T-helper 2 cell treated with Interferon-gamma antibody and Interleukin-4, amounts not matched to agents 5 μg/mL and 100 μg/mL, for 36 hours (primary cell): ENCODE data around the gene GRM7.

Experiments used
- DNase-seq: peaks from one replicate; pipeline ENCODE4 v3.0.0; 2021; ENCODE audit warnings: low spot score
- H3K27ac Mint-ChIP-seq: one replicate; pipeline ENCODE4 v1.8.0; 2021; ENCODE audit warnings: mild to moderate bottlenecking, mixed read lengths
- H3K27me3 Mint-ChIP-seq: one replicate; pipeline ENCODE4 v1.8.0; 2021; ENCODE audit warnings: low read depth, mixed read lengths
- H3K36me3 Mint-ChIP-seq: one replicate; pipeline ENCODE4 v1.8.0; 2021; ENCODE audit warnings: low read depth, mixed read lengths
- H3K4me1 Mint-ChIP-seq: one replicate; pipeline ENCODE4 v1.8.0; 2021; ENCODE audit warnings: low read depth, mixed read lengths
- H3K4me3 Mint-ChIP-seq: one replicate; pipeline ENCODE4 v1.8.0; 2022; ENCODE audit warnings: mild to moderate bottlenecking, moderate library complexity, mixed read lengths
- H3K9me3 Mint-ChIP-seq: one replicate; pipeline ENCODE4 v1.8.0; 2021; ENCODE audit warnings: mixed read lengths

Gene GRM7

DNA sequence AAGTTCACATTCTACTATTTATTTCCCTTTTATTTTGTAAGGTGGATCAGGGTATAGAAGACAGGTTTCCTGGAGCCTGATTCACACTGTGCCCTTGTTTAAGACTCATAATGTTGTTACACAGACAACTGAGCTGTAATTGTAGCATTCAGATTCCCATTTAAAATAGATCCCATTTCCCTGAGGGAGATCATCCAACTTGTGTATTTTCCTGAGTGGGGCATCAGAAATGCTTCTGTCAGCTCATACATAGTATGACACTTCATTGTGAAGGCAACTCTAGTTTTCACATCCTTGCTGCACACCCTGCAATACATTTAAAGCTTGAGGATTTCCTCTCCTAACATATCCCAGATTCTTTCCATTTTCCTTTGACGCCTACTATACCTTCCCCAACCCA lies 659.7 kb downstream of the GRM7 start:
- no peak for DNase-seq
- Mint-ChIP-seq H3K27me3 (no peaks in the 10 kb centered on the region), H3K9me3 (peaks cover 15% of the 10 kb centered on the region), H3K27ac (no peak overlapping the region), H3K4me1 (no peaks in the 10 kb centered on the region), H3K4me3 (no peak overlapping the region), H3K36me3 (no peaks in the 10 kb centered on the region)

DNA sequence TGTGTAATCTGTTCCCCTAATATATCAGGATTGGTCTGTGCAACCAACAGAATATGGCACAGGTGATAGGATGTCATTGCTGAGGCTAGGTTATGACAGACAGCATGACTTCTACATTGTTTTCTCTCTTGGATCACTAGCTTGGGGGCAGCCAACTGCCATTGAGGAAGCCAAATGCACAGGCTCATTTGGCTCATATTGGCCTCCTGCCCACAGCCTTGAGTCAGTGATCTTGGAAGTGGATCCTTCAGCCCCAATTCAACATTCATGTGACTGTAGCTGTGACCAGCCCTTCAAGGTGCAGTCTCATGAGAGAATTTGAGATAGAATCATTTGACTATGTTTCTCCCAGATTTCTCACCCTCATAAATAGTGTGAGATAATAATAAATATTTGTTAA lies 675.6 kb downstream of the GRM7 start:
- no peak for DNase-seq
- no peaks in the 10 kb centered on the region for H3K4me1 Mint-ChIP-seq
- no peaks in the 10 kb centered on the region for H3K36me3 Mint-ChIP-seq
- no peaks in the 10 kb centered on the region for H3K27me3 Mint-ChIP-seq
- no peak overlapping the region for H3K27ac Mint-ChIP-seq
- H3K4me3 Mint-ChIP-seq = no peak overlapping the region
- H3K9me3 Mint-ChIP-seq = no peaks in the 10 kb centered on the region

DNA sequence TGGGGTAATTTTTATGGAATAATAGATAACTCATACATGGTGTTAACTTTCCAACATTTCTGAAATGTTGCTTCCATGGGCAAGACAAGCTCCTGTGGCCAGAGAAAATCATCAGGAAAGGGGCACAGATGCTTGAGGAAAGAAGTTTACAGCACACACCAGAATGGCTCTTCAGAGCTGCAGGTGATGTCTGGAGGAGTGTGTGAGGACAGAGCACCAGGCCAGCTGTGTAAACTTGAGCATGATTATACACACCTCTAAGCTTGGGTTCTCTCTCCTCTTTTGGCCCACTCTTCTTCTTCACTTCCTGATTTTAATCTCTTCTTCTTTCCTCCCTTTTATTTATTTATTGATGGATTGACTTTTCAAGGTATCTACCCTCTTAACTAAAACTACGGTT lies 676.0 kb downstream of the GRM7 start:
- H3K27ac Mint-ChIP-seq = no peak overlapping the region
- H3K4me1 Mint-ChIP-seq = no peaks in the 10 kb centered on the region
- no peaks in the 10 kb centered on the region for H3K36me3 Mint-ChIP-seq
- no peak overlapping the region for H3K4me3 Mint-ChIP-seq
- H3K9me3 Mint-ChIP-seq = no peaks in the 10 kb centered on the region
- no peaks in the 10 kb centered on the region for H3K27me3 Mint-ChIP-seq
- DNase-seq = no peak

DNA sequence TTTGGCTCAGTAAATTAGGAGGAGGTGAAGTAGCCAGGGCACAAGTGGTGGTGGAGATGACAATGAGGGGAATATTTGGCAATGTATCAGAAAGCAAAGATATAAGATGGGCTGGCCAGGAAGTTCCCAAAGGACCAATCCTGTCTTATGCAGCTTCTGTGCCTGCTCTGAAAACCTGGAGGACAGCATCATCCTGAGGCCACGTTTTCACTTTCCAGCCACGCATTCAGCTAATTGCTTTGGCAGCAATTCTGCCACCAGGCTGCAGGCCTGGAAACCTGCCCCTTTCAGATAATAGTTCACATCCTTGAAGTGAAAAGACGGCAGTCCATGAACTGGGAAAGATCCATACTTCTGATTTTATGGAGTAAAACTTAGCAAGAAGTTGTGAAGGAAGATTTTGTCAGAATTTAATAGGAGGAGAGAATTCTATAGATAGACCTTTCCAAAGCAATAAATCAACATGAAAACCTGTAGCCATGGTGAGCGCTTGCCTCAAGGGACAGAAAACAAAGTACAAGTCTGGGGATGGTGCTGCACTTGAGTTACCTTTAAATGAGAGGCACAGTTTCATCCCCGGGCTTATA lies 682.5 kb downstream of the GRM7 start:
- DNase-seq = no peak
- H3K27ac Mint-ChIP-seq = no peak overlapping the region
- H3K4me1 Mint-ChIP-seq = no peaks in the 10 kb centered on the region
- no peaks in the 10 kb centered on the region for H3K36me3 Mint-ChIP-seq
- H3K4me3 Mint-ChIP-seq = no peak overlapping the region
- H3K27me3 Mint-ChIP-seq = no peaks in the 10 kb centered on the region
- no peaks in the 10 kb centered on the region for H3K9me3 Mint-ChIP-seq

DNA sequence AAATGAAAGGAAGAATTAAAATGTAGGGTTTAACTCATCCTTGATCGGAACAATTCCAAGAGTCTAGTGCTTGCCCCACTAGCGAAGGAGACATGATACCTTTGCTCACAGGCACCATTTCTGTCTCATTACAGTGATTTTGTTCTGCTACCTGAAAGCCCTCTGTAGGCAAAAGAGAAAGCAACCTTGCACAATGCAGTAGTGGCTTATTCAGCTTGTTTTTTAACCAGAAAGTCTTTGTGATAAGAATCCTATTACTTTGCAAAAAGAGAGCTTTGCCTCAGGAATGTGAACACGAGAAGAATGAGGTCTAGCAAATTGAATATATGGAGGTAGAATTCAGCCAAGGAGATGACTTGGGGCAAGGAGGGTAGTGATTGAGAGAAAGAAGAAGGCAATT lies 684.4 kb downstream of the GRM7 start:
- Mint-ChIP-seq H3K27me3 (no peaks in the 10 kb centered on the region), H3K9me3 (no peaks in the 10 kb centered on the region), H3K4me1 (no peaks in the 10 kb centered on the region), H3K27ac (no peak overlapping the region), H3K36me3 (no peaks in the 10 kb centered on the region), H3K4me3 (no peak overlapping the region)
- DNase-seq = no peak

DNA sequence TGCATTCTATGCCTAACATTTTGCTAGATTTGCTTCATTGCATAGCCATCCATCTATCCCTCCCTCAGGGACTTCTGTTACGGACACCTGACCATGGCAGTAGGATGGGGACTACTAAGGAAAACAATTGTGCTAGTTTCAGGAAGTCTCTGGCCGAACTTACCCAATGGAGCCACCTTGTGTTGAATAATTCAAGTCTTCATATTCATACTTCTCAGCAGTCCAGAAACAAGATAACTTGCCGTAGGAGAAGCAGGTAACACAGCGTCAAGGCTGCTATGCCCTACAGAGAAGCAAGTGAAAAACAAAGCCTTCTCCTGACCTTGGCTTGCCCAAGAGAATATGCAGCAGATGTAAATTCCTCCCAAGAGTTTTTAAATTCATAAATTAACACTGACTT lies 685.3 kb downstream of the GRM7 start:
- DNase-seq = no peak
- Mint-ChIP-seq H3K9me3 (no peaks in the 10 kb centered on the region), H3K4me3 (no peak overlapping the region), H3K27ac (no peak overlapping the region), H3K4me1 (no peaks in the 10 kb centered on the region), H3K36me3 (no peaks in the 10 kb centered on the region), H3K27me3 (no peaks in the 10 kb centered on the region)

DNA sequence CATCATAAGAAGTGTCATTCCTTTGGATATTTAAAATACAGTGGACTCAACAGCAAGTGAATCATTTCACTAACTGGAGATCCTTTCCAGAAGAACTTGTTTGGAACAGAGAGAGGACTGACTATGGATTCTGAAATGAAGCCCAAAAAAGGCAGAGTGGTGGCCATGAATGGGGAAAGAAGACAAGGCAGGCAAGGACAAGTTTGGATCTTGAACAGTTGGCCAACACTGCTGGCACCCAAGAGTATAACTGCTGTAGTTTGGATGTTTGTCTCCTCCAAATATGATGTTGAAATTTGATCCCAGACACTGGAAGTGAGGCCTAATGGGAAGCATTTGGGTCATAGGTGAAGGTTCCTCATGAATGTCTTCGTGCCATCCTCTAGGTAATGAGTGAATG lies 686.9 kb downstream of the GRM7 start:
- Mint-ChIP-seq H3K36me3 (no peaks in the 10 kb centered on the region), H3K4me3 (no peak overlapping the region), H3K27me3 (no peaks in the 10 kb centered on the region), H3K9me3 (peaks cover 10% of the 10 kb centered on the region), H3K27ac (no peak overlapping the region), H3K4me1 (no peaks in the 10 kb centered on the region)
- DNase-seq = no peak

DNA sequence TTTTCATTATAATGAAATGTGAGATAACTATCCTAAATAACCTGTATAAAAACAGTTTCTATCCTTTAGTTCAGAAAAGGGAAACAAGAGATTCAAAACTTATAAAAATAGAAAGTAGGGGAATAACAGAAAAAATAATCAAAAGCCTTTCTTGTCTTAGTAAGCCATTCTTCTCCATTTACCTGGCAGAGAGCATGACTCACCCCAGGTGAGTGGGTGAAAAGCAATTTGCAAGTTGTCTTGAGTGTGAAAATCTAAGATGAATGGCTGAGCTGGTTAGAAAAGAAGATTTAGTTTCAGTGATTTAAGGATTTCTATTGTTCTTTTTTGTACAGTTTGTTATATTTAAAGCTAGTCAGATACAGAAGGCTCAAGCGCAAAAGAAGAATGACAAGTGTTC lies 702.0 kb downstream of the GRM7 start:
- DNase-seq = no peak
- H3K4me1 Mint-ChIP-seq = no peaks in the 10 kb centered on the region
- H3K27ac Mint-ChIP-seq = no peak overlapping the region
- peaks cover 3% of the 10 kb centered on the region for H3K9me3 Mint-ChIP-seq
- no peaks in the 10 kb centered on the region for H3K27me3 Mint-ChIP-seq
- no peak overlapping the region for H3K4me3 Mint-ChIP-seq
- no peaks in the 10 kb centered on the region for H3K36me3 Mint-ChIP-seq

DNA sequence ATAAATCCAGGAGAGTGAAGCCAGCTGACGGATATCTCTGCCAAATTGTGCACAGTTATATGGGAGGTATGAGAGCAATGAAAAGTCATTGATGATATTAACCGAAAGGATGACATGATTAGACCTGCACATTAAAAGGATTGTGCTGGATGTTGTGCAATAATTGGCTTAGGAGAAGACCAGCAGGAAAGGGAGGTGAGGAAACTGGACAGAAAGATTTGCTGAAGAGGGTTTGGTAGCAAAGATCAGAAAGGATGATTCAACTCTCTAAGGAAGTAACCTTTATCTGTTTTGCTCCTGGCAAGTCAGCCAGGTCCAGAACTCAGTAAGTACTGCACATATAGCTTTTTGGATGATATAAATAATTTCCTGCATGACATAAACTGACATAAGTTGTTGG lies 704.7 kb downstream of the GRM7 start:
- Mint-ChIP-seq H3K27me3 (no peaks in the 10 kb centered on the region), H3K27ac (no peak overlapping the region), H3K9me3 (peaks cover 13% of the 10 kb centered on the region), H3K36me3 (no peaks in the 10 kb centered on the region), H3K4me3 (no peak overlapping the region), H3K4me1 (no peaks in the 10 kb centered on the region)
- no peak for DNase-seq

DNA sequence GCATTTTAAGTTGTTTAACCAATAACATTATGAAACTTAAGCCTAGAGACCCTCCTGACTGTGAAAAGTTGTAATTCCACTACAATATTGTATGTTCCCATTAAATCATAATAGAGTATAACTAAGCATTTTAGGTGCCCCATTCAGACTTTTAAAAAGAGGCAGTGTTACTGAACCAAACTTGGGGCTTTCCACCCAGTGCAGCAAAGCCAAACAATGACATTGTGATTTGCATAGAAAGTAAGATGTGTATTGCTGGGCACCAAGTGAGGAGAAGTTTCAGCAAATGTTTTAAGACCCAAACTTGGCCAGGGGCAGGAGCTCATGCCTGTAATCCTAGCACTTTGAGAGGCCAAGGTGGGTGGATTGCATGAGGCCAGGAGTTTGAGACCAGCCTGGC lies 706.2 kb downstream of the GRM7 start:
- Mint-ChIP-seq H3K4me1 (no peaks in the 10 kb centered on the region), H3K27ac (no peak overlapping the region), H3K9me3 (peaks cover 20% of the 10 kb centered on the region), H3K27me3 (no peaks in the 10 kb centered on the region), H3K4me3 (no peak overlapping the region), H3K36me3 (no peaks in the 10 kb centered on the region)
- DNase-seq = no peak

DNA sequence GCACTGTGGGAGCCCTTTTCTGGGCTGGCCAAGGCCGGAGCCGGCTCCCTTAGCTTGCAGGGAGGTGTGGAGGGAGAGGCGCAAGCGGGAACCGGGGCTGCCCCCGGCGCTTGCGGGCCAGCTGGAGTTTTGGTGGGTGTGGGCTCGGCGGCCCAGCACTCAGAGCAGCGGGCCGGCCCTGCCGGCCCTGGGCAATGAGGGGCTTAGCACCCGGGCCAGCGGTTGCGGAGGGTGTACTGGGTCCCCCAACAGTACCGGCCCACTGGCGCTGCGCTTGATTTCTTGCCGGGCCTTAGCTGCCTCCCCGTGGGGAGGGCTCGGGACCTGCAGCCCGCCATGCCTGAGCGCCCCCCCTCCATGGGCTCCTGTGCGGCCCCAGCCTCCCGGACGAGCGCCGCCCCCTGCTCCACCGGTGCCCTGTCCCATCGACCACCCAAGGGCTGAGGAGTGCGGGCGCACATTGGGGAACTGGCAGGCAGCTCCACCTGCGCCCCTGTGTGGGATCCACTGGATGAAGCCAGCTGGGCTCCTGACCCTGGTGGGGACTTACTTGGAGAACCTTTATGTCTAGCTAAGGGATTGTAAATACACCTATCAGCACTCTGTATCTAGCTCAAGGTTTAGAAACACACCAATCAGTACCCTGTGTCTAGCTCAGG lies 707.7 kb downstream of the GRM7 start:
- Mint-ChIP-seq H3K4me3 (no peak overlapping the region), H3K4me1 (no peaks in the 10 kb centered on the region), H3K9me3 (peaks cover 20% of the 10 kb centered on the region), H3K27ac (no peak overlapping the region), H3K36me3 (no peaks in the 10 kb centered on the region), H3K27me3 (no peaks in the 10 kb centered on the region)
- no peak for DNase-seq

DNA sequence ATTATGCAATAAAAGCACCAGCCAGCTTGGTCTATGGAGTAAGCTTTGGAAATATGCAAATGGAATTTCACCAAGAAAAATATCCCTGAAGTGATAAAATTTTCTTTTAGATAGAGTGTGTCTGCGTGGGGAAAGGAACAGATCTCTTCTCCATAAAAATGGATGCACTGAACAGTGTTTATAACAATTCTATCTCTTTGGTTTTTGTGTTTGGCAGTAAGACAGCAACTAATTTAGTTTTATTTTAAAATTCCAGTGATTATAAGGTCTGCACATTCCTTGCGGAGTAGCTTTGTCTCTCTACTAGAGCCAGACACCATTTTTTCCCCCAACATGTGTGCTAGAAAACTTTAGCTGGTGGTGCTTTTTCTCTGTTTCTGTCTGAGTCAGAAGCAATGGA lies 712.4 kb downstream of the GRM7 start:
- Mint-ChIP-seq H3K27ac (no peak overlapping the region), H3K4me1 (no peaks in the 10 kb centered on the region), H3K4me3 (no peak overlapping the region), H3K9me3 (peaks cover 13% of the 10 kb centered on the region), H3K36me3 (no peaks in the 10 kb centered on the region), H3K27me3 (no peaks in the 10 kb centered on the region)
- no peak for DNase-seq

DNA sequence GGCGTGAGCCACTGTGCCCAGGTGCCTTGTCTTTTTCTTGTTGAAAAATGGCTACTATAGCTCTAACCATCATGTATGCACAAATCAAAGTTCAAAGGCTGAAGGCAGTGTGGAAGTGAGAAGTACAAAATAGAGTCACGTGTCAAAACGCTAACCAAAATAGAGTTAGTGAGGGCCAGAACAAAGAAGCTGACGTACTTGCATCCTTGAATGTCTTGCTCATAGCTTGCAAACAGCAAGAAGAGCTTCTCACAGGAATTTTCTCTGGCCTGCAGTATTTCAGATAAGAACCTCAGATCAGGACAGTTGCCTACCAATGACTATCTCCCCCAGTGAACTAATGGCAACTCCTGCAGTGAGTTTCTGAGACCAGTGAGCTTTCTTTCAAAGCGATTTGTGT lies 713.5 kb downstream of the GRM7 start:
- H3K27ac Mint-ChIP-seq = no peak overlapping the region
- no peak for DNase-seq
- no peaks in the 10 kb centered on the region for H3K36me3 Mint-ChIP-seq
- H3K27me3 Mint-ChIP-seq = no peaks in the 10 kb centered on the region
- no peak overlapping the region for H3K4me3 Mint-ChIP-seq
- H3K4me1 Mint-ChIP-seq = no peaks in the 10 kb centered on the region
- H3K9me3 Mint-ChIP-seq = peaks cover 13% of the 10 kb centered on the region

DNA sequence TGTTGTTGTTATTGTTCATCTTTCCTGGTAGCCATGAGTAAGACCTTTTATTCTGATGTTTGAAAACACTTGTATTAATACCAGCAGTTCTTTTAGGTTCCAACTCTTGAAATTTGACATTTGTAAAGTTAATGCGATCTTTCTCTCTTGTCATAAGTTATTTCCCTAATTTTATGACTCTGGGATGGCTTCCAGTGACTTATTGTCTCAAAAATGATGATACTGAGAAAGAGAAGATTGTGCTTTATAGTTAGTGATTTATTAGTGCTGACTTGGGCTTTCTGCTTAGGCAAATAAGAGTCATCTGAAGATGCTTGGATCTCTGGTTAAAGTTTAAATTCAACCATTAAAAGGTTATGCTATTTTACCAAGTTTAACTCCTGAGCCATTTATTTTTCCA lies 715.2 kb downstream of the GRM7 start:
- Mint-ChIP-seq H3K9me3 (peaks cover 10% of the 10 kb centered on the region), H3K27me3 (no peaks in the 10 kb centered on the region), H3K4me1 (no peaks in the 10 kb centered on the region), H3K27ac (no peak overlapping the region), H3K36me3 (no peaks in the 10 kb centered on the region), H3K4me3 (no peak overlapping the region)
- DNase-seq = no peak

DNA sequence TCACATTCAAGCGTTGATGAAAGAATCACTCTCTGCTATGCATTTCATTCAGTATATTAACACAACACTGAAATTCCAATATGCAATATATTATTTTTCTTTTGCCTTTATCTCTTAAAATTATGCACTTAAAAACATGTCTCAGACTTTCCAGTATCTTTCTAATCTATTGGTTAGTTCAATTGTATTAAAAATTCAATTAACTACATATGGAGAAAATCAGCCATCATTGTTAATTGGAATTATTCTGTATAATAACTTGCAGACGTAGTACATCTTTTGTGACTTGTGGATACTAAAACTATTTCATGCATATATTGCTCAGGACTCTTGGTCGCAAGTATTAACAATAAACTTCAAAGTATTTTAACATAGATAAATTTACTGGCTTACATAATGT lies 715.6 kb downstream of the GRM7 start:
- H3K4me3 Mint-ChIP-seq = no peak overlapping the region
- peaks cover 6% of the 10 kb centered on the region for H3K9me3 Mint-ChIP-seq
- no peak overlapping the region for H3K27ac Mint-ChIP-seq
- H3K4me1 Mint-ChIP-seq = no peaks in the 10 kb centered on the region
- H3K36me3 Mint-ChIP-seq = no peaks in the 10 kb centered on the region
- H3K27me3 Mint-ChIP-seq = no peaks in the 10 kb centered on the region
- no peak for DNase-seq
